ENCODE data around the gene SMYD2.

The SMYD2 gene

GRCh38 chr1:214281021-214281719 lies at the start of gene SMYD2:
SMYD2 (plus strand) TSS chr1:214281159; CDS start chr1:214281255, 96 bp downstream.
- peak; percentile 44 to 52 for DNase-seq (ENCODE audit: extremely low read depth in 1 of 2, low read depth in 1 of 2)

GRCh38 chr1:214233856-214234634 lies 46.9 kb upstream of the SMYD2 start:
- DNase-seq (ENCODE audit: extremely low read depth in 1 of 2, low read depth in 1 of 2) = no peak

- no peak for DNase-seq (ENCODE audit: extremely low read depth in 1 of 2, low read depth in 1 of 2)
Measured at GRCh38 chr1:214234635-214235025, 46.3 kb upstream of the SMYD2 start.

- no peak for DNase-seq (ENCODE audit: extremely low read depth in 1 of 2, low read depth in 1 of 2)
Measured at GRCh38 chr1:214236477-214236876, 44.5 kb upstream of the SMYD2 start.

GRCh38 chr1:214241060-214241459 lies 39.9 kb upstream of the SMYD2 start:
- no peak for DNase-seq (ENCODE audit: extremely low read depth in 1 of 2, low read depth in 1 of 2)

- DNase-seq (ENCODE audit: extremely low read depth in 1 of 2, low read depth in 1 of 2) = no peak
Measured at GRCh38 chr1:214244252-214244651, 36.7 kb upstream of the SMYD2 start.

GRCh38 chr1:214244841-214245240 lies 36.1 kb upstream of the SMYD2 start:
- DNase-seq (ENCODE audit: extremely low read depth in 1 of 2, low read depth in 1 of 2) = no peak

GRCh38 chr1:214247501-214248041 lies 33.4 kb upstream of the SMYD2 start:
- DNase-seq (ENCODE audit: extremely low read depth in 1 of 2, low read depth in 1 of 2) = no peak

- DNase-seq (ENCODE audit: extremely low read depth in 1 of 2, low read depth in 1 of 2) = no peak
Measured at GRCh38 chr1:214248311-214249085, 32.5 kb upstream of the SMYD2 start.

GRCh38 chr1:214249651-214250050 lies 31.3 kb upstream of the SMYD2 start:
- DNase-seq (ENCODE audit: extremely low read depth in 1 of 2, low read depth in 1 of 2) = no peak

- no peak for DNase-seq (ENCODE audit: extremely low read depth in 1 of 2, low read depth in 1 of 2)
Measured at GRCh38 chr1:214251354-214251753, 29.6 kb upstream of the SMYD2 start.

GRCh38 chr1:214255509-214255908 lies 25.4 kb upstream of the SMYD2 start:
- DNase-seq (ENCODE audit: extremely low read depth in 1 of 2, low read depth in 1 of 2) = no peak

- no peak for DNase-seq (ENCODE audit: extremely low read depth in 1 of 2, low read depth in 1 of 2)
Measured at GRCh38 chr1:214259353-214259977, 21.5 kb upstream of the SMYD2 start.

GRCh38 chr1:214260561-214261205 lies 20.3 kb upstream of the SMYD2 start:
- DNase-seq (ENCODE audit: extremely low read depth in 1 of 2, low read depth in 1 of 2) = no peak

- peak; percentile 51 to 71 for DNase-seq (ENCODE audit: extremely low read depth in 1 of 2, low read depth in 1 of 2)
Measured at GRCh38 chr1:214261206-214262123, 19.5 kb upstream of the SMYD2 start.

- DNase-seq (ENCODE audit: extremely low read depth in 1 of 2, low read depth in 1 of 2) = no peak
Measured at GRCh38 chr1:214264196-214264595, 16.8 kb upstream of the SMYD2 start.

GRCh38 chr1:214264976-214265375 lies 16.0 kb upstream of the SMYD2 start:
- no peak for DNase-seq (ENCODE audit: extremely low read depth in 1 of 2, low read depth in 1 of 2)

- no peak for DNase-seq (ENCODE audit: extremely low read depth in 1 of 2, low read depth in 1 of 2)
Measured at GRCh38 chr1:214270097-214270650, 10.8 kb upstream of the SMYD2 start.
